HG03575 (cell line): ENCODE data around the gene DEK.
"Not testable (repeated sequence)": the region's sequence is repeated elsewhere in the genome, so short reads cannot be mapped to it uniquely, and the experiment has no call there.

Experiments used
- ATAC-seq: cut with Tn5 transposase; IDR thresholded peaks from one replicate; pipeline ENCODE4 v1.9.1; 2021; ENCODE audit not compliant: unreplicated experiment, insufficient number of reproducible peaks, low FRiP score; ENCODE audit errors: extremely low read depth

Gene DEK

DNA sequence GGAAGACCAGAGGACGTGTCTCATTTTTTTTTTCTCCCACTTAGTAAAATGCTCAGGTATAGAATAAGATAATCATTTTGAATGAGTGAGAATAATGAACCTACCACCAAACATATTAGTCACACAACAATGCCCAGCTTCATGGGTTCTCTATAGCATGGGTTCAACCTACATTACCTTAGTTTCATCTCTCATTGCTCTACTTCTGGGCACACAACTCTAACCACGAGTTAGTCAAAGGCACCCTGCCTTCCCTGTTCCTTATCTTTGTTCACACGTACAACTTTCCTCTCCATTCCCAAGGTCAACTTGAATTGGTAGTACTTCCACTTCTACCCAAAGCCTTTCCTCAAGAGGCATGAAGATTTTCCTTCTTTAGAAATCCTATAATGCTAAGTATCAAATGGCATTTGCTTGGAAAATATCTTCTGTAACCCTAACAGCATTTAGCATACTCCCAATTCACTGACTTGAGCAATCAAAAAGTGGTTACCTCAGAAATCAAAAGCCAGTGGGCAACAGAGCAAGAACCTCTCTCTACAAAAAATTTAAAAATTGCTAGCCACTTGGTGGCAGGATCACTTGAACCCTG lies 20.9 kb downstream of the DEK start:
- ATAC-seq = no peak

DNA sequence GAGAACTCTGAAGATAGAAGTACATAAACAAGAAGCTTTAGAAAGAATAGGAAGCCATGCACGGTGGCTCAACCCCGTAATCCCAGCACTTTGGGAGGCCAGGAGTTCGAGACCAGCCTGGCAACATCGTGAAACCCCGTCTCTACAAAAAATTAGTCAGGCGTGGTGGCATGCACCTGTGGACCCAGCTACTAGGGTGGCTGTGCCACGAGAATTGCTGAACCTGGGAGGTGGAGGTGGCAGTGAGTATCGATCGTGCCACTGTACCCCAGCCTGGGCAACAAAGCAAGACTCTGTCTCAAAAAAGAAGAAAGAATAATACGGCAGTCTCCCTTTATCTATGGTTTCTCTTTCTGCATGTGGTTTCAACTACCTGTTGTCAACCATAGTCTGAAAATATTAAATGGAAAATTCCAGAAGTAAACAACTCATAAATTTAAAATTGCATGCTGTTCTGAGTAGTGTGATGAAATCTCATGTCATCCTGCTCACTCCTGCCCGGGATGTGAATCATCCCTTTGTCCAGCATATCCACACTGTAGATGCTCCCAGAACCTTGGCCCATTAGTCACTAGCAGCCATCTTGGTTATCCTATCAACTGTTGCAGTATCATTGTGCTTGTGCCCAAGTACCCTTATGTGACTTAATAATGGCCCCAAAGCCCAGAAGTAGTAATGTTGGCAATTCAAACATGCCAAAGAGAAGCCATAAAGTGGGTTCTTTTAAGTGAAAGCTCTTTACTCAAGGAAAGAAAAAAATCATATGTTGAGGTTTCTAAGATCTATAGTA lies 22.1 kb downstream of the DEK start:
- no peak for ATAC-seq

DNA sequence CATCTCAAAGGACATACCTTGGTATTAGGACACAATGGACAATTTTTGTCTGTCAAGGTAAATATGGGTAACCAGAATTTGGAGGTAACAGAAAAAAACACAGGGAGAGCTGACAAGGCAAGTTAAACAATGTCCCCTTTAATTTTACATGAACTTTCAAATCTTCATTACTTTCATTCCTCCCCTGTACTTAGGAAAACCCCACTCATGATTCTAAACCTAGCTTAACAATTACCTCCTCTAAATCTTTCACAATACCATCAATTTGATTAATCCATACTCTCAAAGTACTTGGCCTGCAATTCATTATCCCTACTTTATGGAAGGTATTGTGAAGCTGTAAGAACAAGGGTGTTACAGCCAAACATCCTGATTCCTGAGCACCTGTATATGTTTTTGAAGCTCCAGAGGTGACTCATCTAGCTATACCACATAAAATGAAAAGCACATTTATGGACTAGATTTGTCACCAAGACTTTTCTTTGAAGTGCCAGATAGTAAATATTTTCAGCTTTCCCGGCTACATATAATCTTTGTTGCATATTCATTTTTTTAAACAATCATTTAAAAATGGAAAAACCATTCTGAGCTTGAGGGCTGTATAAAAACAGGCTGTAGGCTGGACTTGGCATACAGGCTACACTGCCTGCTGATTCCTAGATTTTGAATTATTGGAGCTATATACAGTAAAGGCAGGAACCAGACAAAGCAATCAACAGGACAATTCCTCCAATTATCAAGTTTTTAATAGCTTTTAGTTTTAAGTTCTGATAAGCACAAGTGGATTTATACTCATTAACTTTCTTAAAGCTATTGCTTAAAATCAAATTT lies 22.9 kb downstream of the DEK start:
- no peak for ATAC-seq

DNA sequence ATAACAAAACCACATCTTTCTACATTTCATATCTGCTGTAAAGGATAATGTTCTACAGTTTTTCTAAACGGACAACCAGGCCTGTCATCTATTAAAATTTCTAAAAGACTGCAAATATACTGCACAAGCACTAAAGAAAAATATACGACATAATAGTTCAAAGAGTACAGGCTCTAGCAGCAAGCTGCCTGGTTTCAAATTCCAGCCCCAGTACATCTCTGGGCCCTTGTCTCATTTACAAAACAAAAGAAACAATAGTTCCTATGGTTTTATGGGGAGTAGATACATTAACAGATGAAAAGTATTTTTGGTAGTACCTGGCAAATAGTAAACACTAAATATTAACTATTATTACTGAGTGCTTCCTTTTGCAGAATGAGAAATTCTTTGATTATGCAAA lies 24.1 kb downstream of the DEK start:
- no peak for ATAC-seq

DNA sequence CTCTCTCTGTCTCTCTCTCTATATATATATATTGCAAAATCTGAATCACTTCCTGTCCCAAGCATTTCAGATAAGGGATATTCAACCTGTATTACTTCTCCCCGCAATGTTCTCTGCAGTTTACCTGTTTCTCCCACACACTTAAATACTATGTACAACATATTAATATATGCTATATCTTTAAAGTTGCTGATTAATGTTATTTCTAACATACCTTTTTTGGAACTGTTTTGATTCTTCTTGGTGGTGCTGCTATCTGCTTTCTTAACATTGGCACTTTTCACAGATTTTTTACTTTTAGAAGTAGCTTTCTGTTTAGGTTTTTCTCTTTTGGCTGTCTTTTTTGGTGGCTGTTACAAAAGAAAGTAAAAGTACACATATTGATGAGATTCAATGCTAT lies 27.2 kb downstream of the DEK start:
- no peak for ATAC-seq

DNA sequence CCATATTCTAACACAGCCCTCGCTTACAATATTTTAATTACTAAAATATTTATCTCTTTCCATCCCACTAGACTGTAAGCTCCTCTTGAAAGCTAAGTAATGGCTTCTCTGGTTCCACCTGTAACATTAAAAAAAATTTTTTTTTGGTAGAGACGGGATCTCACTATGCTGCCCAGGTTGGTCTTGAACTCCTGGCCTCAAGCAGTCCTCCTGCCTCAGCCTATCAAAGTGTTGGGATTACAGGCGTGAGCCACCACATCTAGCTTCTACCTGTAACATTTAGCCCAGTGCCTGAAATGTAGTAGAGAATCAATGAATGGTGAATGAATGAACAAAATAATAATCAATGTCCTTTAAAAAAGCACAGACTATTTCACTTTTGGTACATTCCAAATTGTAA lies 28.8 kb downstream of the DEK start:
- no peak for ATAC-seq

DNA sequence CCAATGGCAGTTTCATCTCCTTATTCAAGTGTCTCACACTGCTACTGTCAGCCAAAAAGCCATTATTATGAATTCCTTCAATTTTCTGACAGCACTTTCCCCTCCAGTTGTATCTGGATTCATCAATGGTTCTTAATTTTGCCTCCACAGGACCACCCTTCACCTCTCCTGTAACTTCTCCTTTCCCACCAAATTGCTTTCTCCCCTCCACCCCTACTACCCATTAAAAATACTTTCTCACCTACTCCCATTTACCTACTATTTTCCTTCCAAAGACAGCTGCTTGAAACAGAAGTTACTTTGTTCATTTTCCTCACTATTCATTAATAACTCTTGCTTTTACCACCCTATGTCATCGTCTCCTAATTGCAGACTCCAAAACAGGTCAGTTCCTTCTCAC lies 29.8 kb downstream of the DEK start:
- no peak for ATAC-seq

DNA sequence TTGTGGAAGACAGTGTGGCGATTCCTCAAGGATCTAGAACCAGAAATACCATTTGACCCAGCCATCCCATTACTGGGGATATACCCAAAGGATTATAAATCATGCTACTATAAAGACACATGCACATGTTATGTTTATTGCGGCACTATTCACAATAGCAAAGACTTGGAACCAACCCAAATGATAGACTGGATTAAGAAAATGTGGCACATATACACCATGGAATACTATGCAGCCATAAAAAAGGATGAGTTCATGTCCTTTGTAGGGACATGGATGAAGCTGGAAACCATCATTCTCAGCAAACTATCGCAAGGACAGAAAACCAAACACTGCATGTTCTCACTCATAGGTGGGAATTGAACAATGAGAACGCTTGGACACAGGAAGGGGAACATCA lies 30.6 kb downstream of the DEK start:
- ATAC-seq = not testable (repeated sequence)

DNA sequence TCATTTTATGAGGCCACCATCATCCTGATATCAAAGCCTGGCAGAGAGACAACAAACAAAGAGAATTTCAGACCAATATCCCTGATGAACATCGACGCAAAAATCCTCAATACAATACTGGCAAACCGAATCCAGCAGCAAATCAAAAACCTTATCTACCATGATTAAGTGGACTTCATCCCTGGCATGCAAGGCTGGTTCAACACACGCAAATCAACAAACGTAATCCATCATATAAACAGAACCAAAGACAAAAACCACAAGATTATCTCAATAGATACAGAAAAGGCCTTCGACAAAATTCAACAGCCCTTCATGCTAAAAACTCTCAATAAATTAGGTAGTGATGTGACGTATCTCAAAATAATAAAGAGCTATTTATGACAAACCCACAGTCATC lies 32.5 kb downstream of the DEK start:
- ATAC-seq = not testable (repeated sequence)

DNA sequence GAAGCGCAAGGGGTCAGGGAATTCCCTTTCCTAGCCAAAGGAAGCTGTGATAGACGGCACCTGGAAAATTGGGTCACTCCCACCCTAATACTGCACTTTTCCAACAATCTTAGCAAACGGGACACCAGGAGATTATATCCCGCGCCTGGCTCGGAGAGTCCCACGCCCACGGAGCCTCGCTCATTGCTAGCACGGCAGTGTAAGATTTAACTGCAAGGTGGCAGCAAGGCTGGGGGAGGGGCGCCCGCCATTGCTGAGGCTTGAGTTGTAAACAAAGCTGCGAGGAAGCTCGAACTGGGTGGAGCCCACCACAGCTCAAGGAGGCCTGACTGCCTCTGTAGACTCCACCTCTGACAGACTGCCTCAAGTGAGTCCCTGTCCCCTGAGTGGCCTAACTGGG lies 35.7 kb downstream of the DEK start:
- not testable (repeated sequence) for ATAC-seq

DNA sequence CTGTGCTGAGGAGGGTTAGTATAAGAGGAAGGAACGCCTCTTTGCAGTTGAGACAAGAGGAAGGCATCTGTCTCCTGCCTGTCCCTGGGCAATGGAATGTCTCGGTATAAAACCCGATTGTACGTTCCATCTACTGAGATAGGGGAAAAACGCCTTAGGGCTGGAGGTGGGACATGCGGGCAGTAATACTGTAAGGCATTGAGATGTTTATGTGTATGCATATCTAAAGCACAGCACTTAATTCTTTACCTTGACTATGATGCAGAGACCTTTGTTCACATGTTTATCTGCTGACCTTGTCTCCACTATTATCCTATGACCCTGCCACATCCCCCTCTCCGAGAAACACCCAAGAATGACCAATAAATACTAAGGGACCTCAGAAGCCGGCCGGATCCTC lies 37.2 kb downstream of the DEK start:
- ATAC-seq = not testable (repeated sequence)

DNA sequence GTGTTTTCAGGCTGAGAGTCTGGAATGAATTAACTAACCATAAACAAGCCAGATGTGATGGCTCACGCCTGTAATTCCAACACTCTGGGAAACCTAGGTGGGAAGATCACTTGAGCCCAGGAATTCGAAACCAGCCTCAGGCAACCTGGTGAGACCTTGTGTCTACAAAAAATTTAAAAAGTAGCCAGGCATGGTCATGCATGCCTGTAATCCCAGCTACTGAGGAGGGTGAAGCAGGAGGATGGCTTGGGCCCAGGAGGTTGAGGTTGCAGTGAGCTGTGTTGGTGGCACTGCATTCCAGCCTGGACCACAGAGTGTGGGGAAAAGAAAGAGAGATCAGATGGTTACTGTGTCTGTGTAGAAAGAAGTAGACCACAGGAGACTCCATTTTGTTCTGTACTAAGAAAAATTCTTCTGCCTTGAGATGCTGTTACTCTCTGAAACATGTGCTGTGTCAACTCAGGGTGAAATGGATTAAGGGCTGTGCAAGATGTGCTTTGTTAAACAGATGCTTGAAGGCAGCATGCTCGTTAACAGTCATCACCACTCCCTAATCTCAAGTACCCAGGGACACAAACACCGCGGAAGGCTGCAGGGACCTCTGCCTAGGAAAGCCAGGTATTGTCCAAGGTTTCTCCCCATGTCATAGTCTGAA lies 37.8 kb downstream of the DEK start:
- ATAC-seq = not testable (repeated sequence)

DNA sequence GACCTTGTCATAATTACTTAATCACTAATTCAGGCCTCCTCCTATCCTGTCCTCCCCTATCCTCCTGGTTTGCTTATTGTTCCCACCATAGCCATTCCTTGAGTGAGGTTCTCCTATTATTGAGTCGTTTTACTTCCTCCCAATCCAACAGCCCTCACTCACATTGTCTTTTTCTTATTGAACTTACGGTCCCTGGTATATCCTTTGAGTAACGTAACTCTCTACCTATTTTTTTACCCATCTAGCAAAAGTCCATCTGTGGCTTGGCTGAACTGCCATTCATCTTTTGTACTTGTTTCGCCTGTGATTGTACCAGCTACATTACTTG lies 43.1 kb downstream of the DEK start:
- ATAC-seq = no peak

DNA sequence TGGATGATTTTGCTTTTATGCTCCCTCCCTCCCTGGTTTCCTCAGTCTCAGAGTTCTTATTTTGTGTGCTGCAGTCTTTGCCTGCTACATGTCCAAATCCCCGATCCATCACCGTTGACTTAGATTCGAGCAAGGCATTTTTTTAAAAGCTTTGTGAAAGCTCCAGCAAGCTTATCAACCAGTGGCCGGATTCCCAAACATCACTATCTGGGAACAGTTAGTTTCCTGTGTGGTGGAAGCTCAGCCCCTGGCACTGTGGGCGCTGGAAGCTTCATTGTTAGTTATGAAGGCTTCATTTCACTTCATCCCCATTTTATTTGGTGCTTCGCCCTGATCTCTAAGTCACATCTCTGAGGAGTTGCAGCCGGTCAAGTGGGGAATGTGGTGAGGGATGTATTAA lies 44.7 kb downstream of the DEK start:
- no peak for ATAC-seq

DNA sequence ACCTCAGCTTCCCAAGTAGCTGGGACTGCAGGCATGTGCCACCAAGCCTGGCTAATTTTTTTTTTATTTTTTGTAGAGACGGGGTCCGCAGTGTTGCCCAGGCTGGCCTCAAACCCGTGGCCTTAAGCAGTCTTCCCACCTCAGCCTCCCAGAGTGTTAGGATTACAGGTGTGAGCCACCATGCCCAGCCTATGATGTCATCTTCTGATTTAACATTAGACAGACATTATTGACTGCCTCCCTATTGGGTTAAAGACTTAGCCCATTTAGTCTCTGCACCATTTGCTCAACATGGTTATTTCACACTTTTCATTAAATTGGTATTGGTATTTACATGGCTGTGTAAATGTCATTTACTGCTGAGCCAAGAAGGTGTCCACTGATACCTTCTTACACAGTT lies 46.1 kb downstream of the DEK start:
- ATAC-seq = no peak

DNA sequence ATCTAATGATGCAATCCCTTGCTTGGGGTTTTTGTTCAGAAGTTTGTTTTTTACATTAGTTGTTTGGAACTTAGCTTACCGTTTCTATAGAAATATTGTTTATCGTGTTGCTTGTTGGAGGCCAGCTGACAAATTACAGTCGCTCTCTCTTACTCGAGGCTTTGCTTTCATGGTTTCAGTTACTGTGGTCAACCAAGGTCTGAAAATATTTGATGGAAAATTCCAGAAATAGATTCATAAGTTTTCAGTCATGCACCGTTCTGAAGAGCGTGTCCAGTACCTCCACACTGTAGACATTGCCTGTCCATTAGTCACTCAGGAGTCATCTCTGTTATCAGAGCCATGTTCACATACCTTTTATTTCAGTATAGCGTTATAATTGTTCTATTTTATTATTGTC lies 47.9 kb downstream of the DEK start:
- no peak for ATAC-seq

DNA sequence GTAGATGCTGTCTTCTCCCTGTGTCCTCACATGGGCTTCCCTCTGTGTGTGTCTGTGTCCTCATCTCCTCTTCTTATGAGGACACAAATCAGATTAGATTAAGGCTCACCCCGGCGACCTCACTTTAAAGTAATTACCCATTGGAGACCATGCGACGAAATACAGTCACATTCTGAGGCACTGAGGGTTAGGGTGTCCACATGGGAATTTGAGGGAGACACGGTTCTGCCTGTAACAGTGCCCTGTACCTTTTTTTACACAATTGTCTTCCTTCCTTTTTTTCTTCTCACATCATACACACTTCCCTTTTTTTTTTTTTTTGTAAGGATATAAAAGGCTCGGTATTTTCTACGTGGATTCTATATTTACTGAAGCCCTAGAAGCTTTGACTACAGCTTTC lies 48.9 kb downstream of the DEK start:
- no peak for ATAC-seq

DNA sequence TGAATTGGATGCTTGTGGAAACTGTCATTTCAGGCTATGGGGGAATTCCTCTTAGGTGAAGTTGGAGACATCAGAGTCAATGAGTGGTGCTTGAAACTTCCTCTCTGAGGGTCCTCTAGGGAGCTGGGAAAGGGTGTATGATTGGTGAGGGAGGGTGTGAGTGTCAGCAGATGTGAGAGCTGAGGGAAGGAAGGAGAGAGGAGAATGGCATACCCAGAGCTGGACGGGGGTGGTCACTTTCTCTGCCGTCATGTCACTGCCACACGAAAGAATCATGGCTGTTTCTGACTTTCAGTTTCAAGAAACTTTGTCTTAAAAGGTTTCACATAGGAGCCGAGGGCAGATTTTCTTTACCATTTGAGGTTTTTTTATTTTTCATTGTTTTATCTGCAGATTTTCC lies 50.3 kb downstream of the DEK start:
- ATAC-seq = no peak

DNA sequence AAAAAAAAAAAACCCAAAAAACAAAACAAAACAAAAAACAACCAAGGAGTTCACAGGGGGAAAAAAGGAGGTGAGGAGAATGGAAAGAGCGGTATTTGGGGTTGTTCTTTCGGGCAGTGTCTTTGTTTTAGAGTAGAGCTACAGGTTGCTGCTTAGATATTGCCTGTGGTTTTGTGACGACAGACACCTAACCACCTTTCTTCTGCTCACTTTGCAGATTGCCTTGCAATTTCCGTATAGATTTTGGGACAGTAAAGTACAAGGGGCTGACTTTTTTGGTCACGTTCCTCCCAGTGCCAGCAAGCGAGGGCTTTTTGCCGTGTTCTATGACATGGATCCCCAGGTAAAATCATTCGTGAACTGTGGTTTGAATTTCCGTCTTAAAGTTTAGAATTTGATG lies 50.9 kb downstream of the DEK start:
- no peak for ATAC-seq

DNA sequence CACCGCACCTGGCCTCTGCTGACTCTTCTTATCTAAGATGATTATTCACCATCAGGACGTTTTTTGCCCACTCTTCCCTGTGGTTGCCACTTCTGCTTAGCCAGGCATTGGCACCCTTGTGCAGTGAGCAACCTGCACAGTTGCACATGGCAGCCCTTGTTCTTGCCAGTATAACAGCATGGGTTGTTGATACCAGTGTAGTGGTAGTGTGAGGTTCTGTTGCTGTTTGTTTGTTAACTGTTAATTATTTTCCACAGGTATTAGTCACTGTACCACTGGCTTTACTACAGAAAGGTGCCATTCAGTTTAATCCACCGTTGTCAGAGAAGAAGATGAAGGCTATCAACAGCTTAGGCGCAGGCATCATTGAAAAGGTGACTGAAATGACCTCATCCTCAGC lies 52.1 kb downstream of the DEK start:
- ATAC-seq = no peak
